K562 (cell line): ENCODE results near the gene HMGB1. TPM values are rescaled to one million over a fixed set of nuclear protein-coding genes. Genes with fewer than 3 reads are reported as not detected.

Source experiments
- ATAC-seq: fragments of 200-7000 bp; cut with Tn5 transposase; 3 replicates; pipeline ENCODE4 v1.9.1; 2020; ENCODE audit warnings: moderate library complexity
- BruUV-seq: library from RNA; stranded (reverse); fragments of 400-500 nt; replicated peaks from 2 replicates; lab custom pipeline; 2021; lab: Mats Ljungman, UMichigan
- CTCF ChIA-PET: fragments of 300-600 bp; formaldehyde crosslinking; extraction: SDS; loops from one replicate; lab custom pipeline; 2021; ENCODE audit warnings: low intra/inter-chr PET ratio; lab: Yijun Ruan, JAX
- POLR2A ChIA-PET: fragments of 300-600, 350-650 bp; sonication (Branson Sonifier 250); formaldehyde crosslinking; extraction: SDS; loops from one replicate; lab custom pipeline; 2021; ENCODE audit warnings: antibody characterized with exemption, inconsistent platforms; lab: Yijun Ruan, JAX
- DNase-seq, 4 experiments: peaks; one replicate each; pipeline versions ENCODE4 v3.0.0 to v3.0.0-alpha.2; 2011 to 2018; ENCODE audit warnings: low spot score in 3 of 4, mixed read lengths in 3 of 4; ENCODE audit errors: extremely low read depth in 1 of 4
- FAIRE-seq: peaks from 2 replicates; lab custom pipeline; 2011; peaks lifted over from hg19 to GRCh38; lab: Jason Lieb, UNC
- H2AFZ ChIP-seq: 2 replicates; pipeline ENCODE4 v1.6.0; 2011; ENCODE audit warnings: low read depth, low read length, control low read depth, inconsistent platforms
- H3K27ac ChIP-seq: fragments of 200-600 bp; 3 replicates; pipeline ENCODE4 v1.8.0; 2011; ENCODE audit warnings: low read depth, mild to moderate bottlenecking, control low read depth, inconsistent platforms, low read length, moderate library complexity, mixed read lengths; ENCODE audit errors: extremely low read depth
- H3K27me3 ChIP-seq, 2 experiments: fragments of 300-600 bp in 1 of 2; 2 replicates in 1 of 2; 3 replicates in 1 of 2; pipeline versions ENCODE4 v1.6.0 to v1.8.0; 2011; ENCODE audit warnings: inconsistent platforms in 2 of 2, low read length in 2 of 2, mild to moderate bottlenecking in 1 of 2, mixed read lengths in 1 of 2, moderate library complexity in 1 of 2; ENCODE audit not compliant: control insufficient read depth in 2 of 2, insufficient read depth in 2 of 2
- H3K36me3 ChIP-seq: fragments of 300-600 bp; 3 replicates; pipeline ENCODE4 v1.8.0; 2011; ENCODE audit warnings: mild to moderate bottlenecking, low read length, inconsistent platforms; ENCODE audit not compliant: control insufficient read depth, insufficient read depth
- H3K4me1 ChIP-seq, 2 experiments: fragments of 200-600 bp in 1 of 2; replicated peaks in 1 of 2; 2 replicates in 1 of 2; 3 replicates in 1 of 2; pipeline versions ENCODE4 v1.5.1 to v1.8.0; 2011; ENCODE audit warnings: inconsistent platforms in 2 of 2, low read length in 2 of 2, mild to moderate bottlenecking in 1 of 2, mixed read lengths in 1 of 2, moderate library complexity in 1 of 2; ENCODE audit not compliant: control insufficient read depth in 2 of 2, insufficient read depth in 2 of 2
- H3K4me2 ChIP-seq: 2 replicates; pipeline ENCODE4 v1.6.1; 2011; ENCODE audit warnings: low read length, control low read depth, inconsistent platforms, mixed read lengths; ENCODE audit not compliant: insufficient read depth
- H3K4me3 ChIP-seq: fragments of 200-600 bp; sonication (generic), shearing (Covaris generic); 2 replicates; pipeline ENCODE4 v1.5.1; 2016; ENCODE audit warnings: control low read depth, inconsistent platforms
- H3K79me2 ChIP-seq: fragments of 200-600 bp; 3 replicates; pipeline ENCODE4 v1.8.0; 2011; ENCODE audit warnings: low read length, inconsistent platforms; ENCODE audit not compliant: control insufficient read depth, insufficient read depth
- H3K9ac ChIP-seq, 2 experiments: 2 replicates each; pipeline versions ENCODE4 v1.6.0 to v1.6.1; 2011; ENCODE audit warnings: low read depth in 2 of 2, low read length in 2 of 2, control low read depth in 1 of 2, inconsistent platforms in 1 of 2, mild to moderate bottlenecking in 1 of 2, mixed read lengths in 1 of 2; ENCODE audit not compliant: insufficient read depth in 1 of 2
- H3K9me1 ChIP-seq: one replicate; pipeline ENCODE4 v1.6.0; 2011; ENCODE audit warnings: inconsistent platforms, mild to moderate bottlenecking, low read length, moderate library complexity; ENCODE audit not compliant: control insufficient read depth, insufficient read depth
- H3K9me3 ChIP-seq: replicated peaks from 2 replicates; pipeline ENCODE4 v1.5.1; 2011; ENCODE audit warnings: low read depth, low read length, inconsistent platforms; ENCODE audit not compliant: control insufficient read depth, insufficient read depth
- H4K20me1 ChIP-seq: replicated peaks from 2 replicates; pipeline ENCODE4 v1.6.1; 2011; ENCODE audit warnings: low read length, inconsistent platforms, mixed read lengths; ENCODE audit not compliant: control insufficient read depth, insufficient read depth
- CC2D1A ChIP-seq: fragments of 450-650 bp; IDR thresholded peaks from 2 replicates; pipeline ENCODE4 v1.6.1; 2017; ENCODE audit warnings: mild to moderate bottlenecking
- HDAC3 ChIP-seq: fragments of 450-650 bp; IDR thresholded peaks from 2 replicates; pipeline ENCODE4 v1.6.1; 2018; ENCODE audit warnings: borderline replicate concordance, mild to moderate bottlenecking, moderate library complexity; ENCODE audit not compliant: partially characterized antibody
- NELFE ChIP-seq: IDR thresholded peaks from 2 replicates; pipeline ENCODE4 v1.6.1; 2011; ENCODE audit warnings: mild to moderate bottlenecking; ENCODE audit not compliant: insufficient read depth, insufficient read length
- VEZF1 ChIP-seq: fragments of 200-800 bp; sonication (Bioruptor generic); IDR thresholded peaks from 2 replicates; pipeline ENCODE4 v1.6.1; 2017; ENCODE audit warnings: missing genetic modification characterization, missing compliant biosample characterization
- ZNF696 ChIP-seq: fragments of 250-450 bp; sonication (Bioruptor Pico); conservative IDR thresholded peaks from 2 replicates; pipeline ENCODE4 v1.4.0; 2020; ENCODE audit warnings: mild to moderate bottlenecking, moderate library complexity
- WGBS: fragments of 100-300 bp; shearing (Covaris generic); methylation state at CpG from one replicate; pipeline ENCODE4 v1.1.6; 2016; ENCODE audit warnings: low coverage, mixed read lengths; ENCODE audit not compliant: insufficient coverage; ENCODE audit errors: missing lambda C conversion rate; 5-methylcytosine and 5-hydroxymethylcytosine counted together
- in situ Hi-C: fragments of 300-500 bp; cut with MboI; formaldehyde crosslinking; loops from 4 replicates; pipeline ENCODE4 v1.15.0; 2018; ENCODE audit warnings: inconsistent platforms, mixed read lengths
- intact Hi-C: fragments of 100-400 bp; cut with micrococcal nuclease; formaldehyde crosslinking; loops from 2 replicates; pipeline ENCODE4 v1.14.2; 2022
- polyA plus RNA-seq, 8 experiments: library from polyadenylated mRNA; depleted of rRNA in 4 of 8; stranded (reverse) in 5 of 8; unstranded in 3 of 8; fragments of >200 nt; fragmentation: Nextera tagmentation in 2 of 8; fragmentation: Illumina TruSeq in 1 of 8; extraction: Ambion mirVana in 2 of 8; extraction: Trizol in 1 of 8; gene quantifications; 2 replicates each; pipeline versions ENCODE4 v1.2.1 to v1.2.3, GENCODE V29; 2011 to 2014; ENCODE audit warnings: inconsistent platforms in 1 of 8, missing spikeins in 1 of 8
- total RNA-seq, 7 experiments: library from RNA; depleted of rRNA in 6 of 7; stranded (reverse); fragments of >200 nt in 6 of 7; fragmentation: Illumina TruSeq in 2 of 7; extraction: Trizol in 2 of 7; gene quantifications; 2 replicates each; pipeline versions ENCODE4 v1.2.1 to v1.2.3, GENCODE V29; 2011 to 2021; ENCODE audit warnings: low replicate concordance in 1 of 7
- TF ChIP-seq, protein P1 (sequence below): sonication (generic); formaldehyde crosslinking; IDR thresholded peaks from 2 replicates; pipeline ENCODE4 v1.8.1; 2022; ENCODE audit warnings: missing genetic modification reagents
- TF ChIP-seq, protein P2 (sequence below): sonication (generic); IDR thresholded peaks from 2 replicates; pipeline ENCODE4 v1.6.1; 2016
- TF ChIP-seq, protein P3 (sequence below): conservative IDR thresholded peaks from 2 replicates; pipeline ENCODE4 v1.6.1; 2011; ENCODE audit warnings: low read depth, mild to moderate bottlenecking, low read length; ENCODE audit not compliant: control insufficient read depth
- TF ChIP-seq, protein P4 (sequence below): fragments of 450-650 bp; IDR thresholded peaks from 2 replicates; pipeline ENCODE4 v1.6.1; 2016; ENCODE audit warnings: borderline replicate concordance

Gene HMGB1
- total and polyA plus RNA-seq, 9 of the 15 experiments (the other 6 are each of a cell fraction or from before 2014, with no cell fraction given): 442 to 1,896 (median 933) TPM

GRCh38 chr13:30418717-30419459, 46.8 kb downstream of the HMGB1 start:
- no peak for FAIRE-seq
- DNase-seq: no peak
- ChIA-PET POLR2A (interaction anchor here (0.7 kb wide), 1 partner anchor 9 kb away, joined by 4 read pairs; no protein-coding TSS in a partner anchor), CTCF (interaction anchor here (0.6 kb wide), 1 partner anchor 154 kb away, joined by 3 read pairs; no protein-coding TSS in a partner anchor)
- ATAC-seq: no peak
- H4K20me1 ChIP-seq: no peaks in the 10 kb centered on the region
- no peaks in the 10 kb centered on the region for H3K27me3 ChIP-seq
- no peak overlapping the region for H3K4me3 ChIP-seq
- intact Hi-C loops: no loop called here
- in situ Hi-C loops: no loop called here
- WGBS: 24% methylated on average over 6 of the region's 9 CpGs
- H3K4me1 ChIP-seq: peaks cover 4 to 7% of the 10 kb centered on the region in 2 experiments; a peak in 4 of 5 replicates
- no peak overlapping the region for H2AFZ ChIP-seq
- no peak overlapping the region for H3K27ac ChIP-seq
- H3K9ac ChIP-seq: no peak overlapping the region
- no peak overlapping the region for H3K4me2 ChIP-seq
- BruUV-seq: no TSS peak
- no peaks in the 10 kb centered on the region for H3K36me3 ChIP-seq
- no peaks in the 10 kb centered on the region for H3K9me1 ChIP-seq
- H3K79me2 ChIP-seq: no peaks in the 10 kb centered on the region
- H3K9me3 ChIP-seq: no peaks in the 10 kb centered on the region
- TF ChIP-seq, protein P1, sequence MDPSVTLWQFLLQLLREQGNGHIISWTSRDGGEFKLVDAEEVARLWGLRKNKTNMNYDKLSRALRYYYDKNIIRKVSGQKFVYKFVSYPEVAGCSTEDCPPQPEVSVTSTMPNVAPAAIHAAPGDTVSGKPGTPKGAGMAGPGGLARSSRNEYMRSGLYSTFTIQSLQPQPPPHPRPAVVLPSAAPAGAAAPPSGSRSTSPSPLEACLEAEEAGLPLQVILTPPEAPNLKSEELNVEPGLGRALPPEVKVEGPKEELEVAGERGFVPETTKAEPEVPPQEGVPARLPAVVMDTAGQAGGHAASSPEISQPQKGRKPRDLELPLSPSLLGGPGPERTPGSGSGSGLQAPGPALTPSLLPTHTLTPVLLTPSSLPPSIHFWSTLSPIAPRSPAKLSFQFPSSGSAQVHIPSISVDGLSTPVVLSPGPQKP (CRISPR knock-in tag): no peak
- TF ChIP-seq, protein P2, sequence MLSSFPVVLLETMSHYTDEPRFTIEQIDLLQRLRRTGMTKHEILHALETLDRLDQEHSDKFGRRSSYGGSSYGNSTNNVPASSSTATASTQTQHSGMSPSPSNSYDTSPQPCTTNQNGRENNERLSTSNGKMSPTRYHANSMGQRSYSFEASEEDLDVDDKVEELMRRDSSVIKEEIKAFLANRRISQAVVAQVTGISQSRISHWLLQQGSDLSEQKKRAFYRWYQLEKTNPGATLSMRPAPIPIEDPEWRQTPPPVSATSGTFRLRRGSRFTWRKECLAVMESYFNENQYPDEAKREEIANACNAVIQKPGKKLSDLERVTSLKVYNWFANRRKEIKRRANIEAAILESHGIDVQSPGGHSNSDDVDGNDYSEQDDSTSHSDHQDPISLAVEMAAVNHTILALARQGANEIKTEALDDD: no peak
- TF ChIP-seq, protein P3, sequence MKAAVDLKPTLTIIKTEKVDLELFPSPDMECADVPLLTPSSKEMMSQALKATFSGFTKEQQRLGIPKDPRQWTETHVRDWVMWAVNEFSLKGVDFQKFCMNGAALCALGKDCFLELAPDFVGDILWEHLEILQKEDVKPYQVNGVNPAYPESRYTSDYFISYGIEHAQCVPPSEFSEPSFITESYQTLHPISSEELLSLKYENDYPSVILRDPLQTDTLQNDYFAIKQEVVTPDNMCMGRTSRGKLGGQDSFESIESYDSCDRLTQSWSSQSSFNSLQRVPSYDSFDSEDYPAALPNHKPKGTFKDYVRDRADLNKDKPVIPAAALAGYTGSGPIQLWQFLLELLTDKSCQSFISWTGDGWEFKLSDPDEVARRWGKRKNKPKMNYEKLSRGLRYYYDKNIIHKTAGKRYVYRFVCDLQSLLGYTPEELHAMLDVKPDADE: no peak
- no peak for TF ChIP-seq CC2D1A
- TF ChIP-seq, protein P4, sequence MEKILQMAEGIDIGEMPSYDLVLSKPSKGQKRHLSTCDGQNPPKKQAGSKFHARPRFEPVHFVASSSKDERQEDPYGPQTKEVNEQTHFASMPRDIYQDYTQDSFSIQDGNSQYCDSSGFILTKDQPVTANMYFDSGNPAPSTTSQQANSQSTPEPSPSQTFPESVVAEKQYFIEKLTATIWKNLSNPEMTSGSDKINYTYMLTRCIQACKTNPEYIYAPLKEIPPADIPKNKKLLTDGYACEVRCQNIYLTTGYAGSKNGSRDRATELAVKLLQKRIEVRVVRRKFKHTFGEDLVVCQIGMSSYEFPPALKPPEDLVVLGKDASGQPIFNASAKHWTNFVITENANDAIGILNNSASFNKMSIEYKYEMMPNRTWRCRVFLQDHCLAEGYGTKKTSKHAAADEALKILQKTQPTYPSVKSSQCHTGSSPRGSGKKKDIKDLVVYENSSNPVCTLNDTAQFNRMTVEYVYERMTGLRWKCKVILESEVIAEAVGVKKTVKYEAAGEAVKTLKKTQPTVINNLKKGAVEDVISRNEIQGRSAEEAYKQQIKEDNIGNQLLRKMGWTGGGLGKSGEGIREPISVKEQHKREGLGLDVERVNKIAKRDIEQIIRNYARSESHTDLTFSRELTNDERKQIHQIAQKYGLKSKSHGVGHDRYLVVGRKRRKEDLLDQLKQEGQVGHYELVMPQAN: no peak
- no peak for TF ChIP-seq NELFE
- TF ChIP-seq ZNF696: no peak
- no peak for TF ChIP-seq HDAC3
- TF ChIP-seq VEZF1: no peak
